Measurements from ENCODE around the gene GNB1L.

Gene GNB1L

DNA sequence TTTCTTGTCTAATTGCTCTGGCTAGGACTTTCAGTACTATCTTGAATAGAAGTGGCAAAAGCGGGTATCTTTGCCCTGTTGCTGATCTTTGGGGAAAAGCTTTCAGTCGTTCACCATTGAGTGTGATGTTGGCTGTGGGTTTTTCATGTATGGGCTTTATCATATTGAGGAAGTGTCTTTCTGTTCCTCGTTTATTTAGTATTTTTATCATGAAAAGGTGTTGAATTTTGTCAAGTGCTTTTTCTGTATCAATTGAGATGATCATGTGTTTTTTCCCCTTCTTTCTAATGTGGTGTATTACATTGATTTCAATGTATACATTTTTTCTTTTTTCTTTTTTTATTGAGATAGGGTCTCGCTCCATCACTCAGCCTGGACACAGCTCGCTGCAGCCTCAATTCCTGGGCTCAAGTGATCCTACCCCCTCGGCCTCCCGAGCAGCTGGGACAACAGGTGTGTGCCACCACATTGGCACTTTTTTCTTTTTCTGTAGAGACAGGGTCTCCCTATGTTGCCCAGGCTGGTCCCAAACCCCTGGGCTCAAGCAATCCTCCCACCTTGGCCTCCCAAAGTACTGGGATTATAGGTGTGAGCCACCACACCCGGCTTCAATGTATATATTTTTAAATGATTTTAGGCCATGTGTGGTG, 5.3 kb upstream of the GNB1L start:
- no peak for DNase-seq

DNA sequence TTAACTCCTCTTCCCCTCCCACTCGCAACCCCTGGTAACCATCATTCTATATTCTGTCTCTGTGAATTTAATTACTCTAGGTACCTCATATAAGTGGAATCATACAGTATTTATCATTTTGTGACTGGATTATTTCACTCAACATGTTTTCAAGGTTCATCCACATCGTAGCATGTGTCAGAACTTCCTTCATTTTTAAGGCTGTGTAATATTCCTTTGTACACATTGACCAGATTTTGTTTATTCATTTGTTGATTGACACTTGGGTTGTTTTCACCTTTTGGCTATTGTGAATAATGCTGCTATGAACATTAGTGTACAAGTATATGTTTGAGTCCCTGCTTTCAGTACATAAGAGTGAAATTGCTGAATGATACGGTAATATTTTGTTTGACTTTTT, 2.7 kb upstream of the GNB1L start:
- DNase-seq, result no peak

DNA sequence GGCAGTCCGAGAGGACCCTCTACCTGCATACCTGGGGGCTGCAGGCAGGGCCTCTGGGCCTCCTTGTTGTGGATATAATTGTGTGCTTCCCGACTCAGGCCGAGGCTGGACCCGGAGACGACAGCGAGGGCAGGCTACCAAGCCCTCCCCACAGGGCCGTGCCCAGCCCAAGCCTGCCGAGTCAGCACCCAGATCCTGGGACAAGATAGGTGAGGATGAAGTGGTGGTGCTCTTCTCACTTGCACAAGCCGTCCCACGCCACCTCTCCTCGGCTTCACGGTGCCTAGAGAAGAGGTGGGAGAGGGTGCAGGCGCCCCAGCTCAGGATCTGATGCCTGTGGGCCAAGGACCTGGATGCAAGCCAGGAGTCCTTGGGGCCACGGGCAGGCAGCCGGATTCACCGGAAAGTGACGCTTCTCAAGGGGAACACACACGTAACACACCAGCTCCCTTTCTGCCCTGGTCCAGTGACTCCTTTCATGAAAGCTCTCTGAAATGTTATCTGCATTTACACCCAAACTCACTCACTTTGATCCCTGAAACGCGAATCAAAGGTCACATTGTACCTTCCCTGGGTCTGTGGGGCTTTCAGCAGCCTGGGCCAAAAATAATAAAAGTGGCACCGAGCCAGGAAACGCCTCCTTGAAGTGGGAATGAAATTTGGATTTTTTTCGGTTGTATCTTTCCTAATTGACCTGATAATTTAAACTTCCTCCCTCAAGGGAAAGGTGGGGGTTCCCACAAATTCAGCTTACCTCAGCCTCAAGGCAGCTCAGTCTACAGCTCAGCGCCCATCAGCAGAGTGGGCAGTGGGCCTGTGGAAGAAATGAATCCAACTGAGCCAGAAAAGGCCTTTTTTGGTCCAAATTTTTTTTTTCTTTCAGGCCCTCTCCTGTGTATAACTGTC, 1.1 kb upstream of the GNB1L start:
- DNase-seq, result no peak

DNA sequence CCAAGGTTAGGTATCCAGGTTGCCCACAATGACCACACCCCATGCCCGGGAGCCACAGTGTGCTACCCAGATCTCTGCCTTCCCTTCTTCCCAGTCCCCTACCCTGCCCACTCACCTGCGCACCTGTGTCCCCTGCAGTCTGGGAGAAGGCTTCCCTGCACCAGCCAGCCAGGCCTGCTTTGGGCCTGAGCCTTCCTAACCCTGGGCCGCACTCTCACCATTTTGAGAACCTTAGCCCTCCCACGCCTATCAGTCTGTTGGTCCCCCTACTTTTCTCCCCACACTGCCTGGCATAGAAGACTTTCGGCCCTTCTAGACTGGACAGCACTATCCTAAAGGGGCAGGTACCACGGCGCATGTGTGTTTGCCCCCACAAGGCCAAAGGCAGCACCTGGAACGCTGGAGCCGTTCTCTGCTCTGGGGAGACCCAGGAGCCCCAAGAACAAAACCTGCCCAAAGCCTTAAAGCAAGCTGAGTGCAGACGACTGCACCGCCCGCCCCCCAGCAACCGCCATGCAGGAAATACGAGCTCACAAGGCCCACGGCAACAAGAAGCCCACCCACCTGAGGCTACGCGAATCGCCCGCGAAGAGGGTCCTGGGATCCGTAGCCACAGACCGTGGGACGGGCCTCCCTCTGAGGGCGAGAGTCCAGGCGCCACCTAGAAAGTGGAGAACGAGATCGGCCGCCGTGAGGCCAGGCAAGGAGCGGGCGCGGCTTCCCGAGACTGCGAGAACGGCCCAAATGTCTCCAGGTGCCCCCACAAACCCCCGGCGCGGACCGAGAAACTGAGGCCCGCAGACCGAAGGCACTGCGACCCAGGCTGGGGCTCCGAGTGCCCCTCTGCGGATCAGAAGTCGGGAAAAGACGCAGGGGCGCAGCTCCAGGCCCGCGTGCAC, 546 bp downstream of the GNB1L start:
- no peak for DNase-seq

DNA sequence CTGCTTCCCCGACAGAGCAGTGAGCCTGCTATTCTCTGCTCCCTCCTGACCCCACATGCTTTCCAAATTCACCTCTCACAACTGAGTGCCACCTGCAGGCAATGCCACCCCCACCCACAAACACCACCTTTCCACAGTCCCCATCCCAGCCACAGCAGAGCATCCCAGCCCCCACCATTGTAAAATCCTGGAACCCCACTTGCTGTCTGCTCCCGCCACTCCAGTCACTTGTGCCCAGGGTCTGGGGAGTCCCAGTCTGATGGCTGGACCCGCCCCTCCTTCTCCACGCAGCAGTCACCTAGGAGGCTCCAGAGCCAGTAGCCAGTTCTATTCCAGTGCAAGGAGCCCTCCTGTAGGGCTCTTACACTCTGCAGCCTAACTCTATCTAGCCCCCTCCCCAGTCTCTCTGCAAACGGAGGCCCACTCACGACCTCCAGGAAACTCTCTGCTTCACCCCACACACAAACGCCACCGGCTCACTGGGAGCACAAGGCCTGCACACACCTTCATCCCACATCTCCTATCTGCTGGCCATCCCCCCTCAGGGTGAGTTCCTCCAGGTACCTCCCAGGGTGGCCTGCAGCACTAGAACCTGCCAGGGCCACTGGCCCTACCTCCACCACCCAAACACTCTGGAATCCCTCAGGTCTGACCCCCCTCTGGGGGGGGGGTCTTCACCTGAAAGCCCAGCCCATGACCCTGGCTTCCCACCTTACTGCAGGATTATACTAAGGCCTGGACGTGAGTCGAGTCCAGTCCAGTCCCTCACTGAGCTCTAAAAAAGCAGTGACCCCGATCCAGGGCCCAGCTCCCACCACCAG, 1.4 kb downstream of the GNB1L start:
- DNase-seq, result no peak

DNA sequence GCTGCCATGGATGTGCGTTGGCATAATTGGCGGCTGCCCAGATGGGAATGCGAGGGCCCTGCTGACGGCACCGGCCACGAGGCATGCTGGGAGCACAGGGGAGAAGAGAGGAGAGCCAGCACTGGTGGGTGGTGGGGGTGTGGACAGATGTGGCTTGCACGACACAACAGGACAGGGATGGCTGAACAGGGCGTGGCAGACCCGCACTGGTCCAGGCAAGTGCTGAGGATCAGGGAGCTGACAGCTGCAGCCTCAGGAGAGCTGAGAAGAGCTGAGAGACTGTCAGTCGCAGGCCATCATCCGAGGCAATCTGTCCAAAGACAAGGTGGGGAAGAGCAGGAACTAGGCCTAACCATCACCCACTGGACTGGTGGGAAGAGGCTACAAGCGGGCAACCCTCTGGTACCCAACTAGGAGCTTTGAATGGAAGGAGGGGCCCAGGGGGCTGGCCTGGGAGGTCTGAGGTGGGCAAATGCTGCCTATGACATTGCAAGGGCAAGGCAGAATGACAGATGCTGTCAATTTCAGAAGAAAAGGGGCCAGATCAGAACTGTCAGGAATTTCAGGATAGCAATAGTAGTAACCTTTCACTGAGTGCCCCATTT, 2.4 kb downstream of the GNB1L start:
- no peak for DNase-seq

DNA sequence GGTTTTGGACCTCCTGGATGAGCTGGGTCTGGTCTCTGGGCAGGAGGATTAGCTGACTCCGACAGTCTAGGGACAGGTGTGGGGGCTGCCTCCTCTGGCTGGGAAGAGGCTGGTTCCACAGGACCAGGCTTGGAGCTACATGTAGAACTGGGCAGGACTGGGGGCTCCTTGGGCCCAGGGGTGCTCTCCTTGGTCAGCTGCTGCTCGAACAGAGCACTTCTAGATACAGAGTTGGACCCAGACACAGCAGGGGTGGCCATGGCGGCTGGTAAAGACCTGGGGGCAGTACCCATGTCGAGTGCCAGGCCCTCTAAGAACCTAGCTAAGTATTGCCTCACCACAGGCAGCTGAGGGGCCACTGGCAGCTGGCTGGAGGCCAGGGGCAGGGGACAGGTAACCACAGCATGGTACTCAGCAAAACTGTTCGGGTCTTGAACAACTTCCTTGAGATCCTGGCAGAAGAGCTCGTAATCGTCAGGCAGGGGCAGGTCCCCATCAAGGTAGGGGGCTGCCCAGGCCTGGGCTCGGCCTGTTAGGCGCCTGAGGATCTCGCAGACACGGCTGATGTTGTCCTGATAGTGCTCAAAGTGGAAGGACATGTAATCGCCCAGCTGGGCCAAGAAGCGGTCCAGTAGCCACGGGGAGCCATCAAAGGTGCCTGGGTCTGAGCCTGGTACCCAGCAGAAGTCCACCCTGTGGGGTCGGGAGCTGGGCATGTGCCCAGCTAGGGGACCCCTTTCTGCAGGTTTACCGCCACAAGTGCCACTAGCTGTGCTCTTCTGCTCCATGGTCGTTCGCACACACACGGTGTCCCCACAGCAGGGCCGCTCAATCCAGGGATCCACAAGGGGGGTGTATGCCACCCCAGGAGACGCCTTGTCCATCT, 3.1 kb downstream of the GNB1L start:
- no peak for DNase-seq

DNA sequence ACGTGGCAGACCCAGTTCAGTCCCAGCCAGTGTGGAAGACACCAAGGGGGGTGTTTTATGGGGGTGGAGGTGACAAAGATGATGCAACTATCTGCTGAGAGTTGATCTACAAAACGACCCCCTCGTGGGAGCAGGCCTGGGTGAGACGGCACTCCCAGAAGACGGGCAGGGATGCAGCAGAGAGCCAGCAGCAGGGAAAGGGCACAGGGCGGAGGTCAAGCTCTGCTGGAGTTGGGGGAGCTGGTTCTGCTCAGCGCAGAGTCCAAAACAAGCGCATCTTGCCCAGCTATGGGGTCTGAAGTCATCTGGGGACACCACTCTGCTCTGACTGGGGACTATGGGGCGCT, 3.9 kb downstream of the GNB1L start:
- DNase-seq, result no peak

DNA sequence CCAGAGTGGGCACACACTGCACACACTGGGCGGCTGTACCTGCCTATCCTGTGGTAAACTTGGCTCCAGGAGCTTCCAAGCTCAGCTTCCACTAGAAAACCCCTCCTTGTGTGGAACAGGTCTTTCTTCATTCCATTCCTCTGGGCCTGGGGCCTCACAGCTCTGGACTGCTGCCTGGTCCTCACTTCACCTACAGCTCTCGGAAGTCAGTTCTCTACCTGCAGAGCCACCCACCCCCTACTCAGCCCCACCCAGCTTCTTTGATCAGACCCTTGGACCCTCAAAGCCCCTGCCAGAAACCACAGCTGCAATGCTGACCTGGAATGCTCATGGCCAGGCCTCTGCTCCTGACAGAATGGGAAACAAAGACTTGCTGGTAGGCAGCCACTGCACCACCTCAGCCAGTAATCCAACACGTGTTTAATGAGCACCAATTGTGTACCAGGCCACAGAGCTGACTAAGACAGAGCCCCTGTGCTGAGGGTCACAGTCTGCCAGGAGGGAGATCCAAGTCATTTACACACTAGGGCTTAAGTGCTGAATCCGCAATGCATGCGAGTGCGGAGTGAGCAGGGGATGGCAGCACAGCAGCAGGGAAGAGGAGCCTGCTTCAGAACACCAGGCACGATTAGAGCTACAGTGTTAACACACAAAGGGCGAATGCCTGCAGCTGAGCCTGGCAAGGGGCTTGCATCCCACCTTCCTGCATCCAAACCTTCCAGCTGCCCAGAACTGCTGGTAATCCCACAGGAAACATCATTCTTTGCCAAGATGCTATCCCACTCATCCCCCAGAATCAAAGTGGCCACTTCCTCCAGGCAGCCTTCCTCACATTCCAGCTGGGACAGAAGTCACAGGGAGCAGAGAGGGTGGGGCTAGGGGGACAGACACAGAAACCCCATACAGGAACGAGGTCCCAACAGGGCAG, 4.6 kb downstream of the GNB1L start:
- DNase-seq, result no peak

DNA sequence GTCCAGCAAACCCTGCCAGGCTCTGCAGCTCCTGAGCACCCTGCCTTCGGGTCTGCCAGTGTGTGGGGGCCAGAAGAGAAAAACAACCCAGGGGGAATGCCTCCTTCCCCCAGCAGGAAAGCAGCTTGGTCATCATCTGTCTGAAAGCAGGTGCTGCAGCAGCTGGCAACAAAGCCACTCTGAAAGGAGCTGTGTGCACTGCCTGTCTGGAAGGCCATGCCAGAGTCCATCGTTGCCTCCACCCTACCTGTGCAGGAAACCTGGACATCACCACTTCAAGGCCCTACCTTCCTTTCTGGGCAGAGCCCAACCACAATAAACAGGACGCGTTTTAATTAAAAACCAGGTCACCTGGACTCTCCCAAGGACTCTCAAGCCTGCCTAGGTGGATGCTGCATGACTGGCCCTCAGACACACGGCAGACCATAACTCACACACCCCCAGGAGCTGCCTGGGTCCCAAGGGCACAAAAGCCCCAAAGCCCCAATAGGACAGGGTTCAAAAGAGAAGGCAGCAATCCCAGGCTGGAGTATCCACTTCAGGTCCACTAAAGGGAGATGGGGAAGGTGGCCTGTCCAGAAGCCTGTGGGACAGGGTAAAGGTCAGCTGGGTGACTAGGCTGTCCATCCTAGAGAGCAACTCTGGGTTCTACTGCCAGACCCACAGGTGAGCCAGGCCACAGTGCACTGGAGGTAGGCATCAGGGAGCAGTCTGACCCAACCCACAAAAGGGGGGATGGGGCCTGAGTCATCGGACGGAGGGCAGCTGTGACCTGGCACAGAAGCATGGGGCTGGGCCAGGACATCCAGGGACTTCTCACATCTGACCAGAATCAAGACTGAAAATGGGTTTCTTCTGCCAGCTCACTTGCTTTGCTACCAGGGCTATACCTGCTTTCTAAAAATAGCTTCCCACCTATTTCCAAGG, 6.1 kb downstream of the GNB1L start:
- DNase-seq, result no peak

DNA sequence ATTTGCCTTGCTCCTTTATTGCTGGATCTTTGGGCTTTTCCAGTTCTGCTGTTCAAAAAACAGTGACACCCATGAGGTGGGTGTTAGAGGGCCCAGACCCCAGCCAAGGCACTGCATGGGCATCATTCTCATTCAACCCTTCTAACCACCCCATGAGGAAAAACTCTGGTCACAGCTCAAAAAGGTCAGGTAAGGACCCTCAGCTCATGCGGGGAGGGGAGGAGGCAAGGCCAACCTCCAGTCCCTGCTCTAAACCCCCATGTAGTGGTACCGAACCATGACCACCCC, 7.4 kb downstream of the GNB1L start:
- no peak for DNase-seq

DNA sequence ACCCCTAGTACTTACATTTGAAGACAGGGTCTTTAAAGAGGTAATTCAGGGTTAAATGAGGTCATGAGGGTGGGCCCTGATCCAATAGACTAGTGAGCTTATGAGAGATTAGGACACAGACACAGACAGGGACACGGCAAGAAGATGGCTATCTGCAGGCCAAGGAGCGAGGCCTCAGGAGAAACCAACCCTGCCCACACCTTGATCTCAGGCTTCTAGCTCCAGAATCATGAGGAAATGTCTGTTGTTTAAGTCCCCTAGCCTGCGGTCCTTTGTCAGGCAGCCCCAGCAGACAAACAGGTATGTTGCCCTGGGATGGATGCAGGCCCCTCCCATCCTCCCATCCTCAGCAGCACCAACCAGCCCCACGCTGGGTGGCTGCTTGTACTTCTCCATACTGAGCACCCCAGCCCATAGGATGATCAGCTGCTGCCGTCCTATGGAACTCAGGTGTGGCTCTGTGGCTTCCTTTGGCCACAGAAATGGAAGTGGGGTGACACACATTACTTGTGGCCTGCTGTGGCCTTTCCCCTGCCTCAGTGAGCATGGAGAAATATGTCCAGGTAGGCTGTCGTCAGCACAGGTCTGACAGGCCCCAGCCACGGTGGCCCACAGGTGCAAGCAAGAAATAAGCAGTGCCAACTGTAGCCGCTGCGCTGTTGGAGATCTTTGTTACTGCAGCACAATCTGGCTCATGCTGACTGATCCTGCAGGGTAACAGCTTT, 7.9 kb downstream of the GNB1L start:
- no peak for DNase-seq

DNA sequence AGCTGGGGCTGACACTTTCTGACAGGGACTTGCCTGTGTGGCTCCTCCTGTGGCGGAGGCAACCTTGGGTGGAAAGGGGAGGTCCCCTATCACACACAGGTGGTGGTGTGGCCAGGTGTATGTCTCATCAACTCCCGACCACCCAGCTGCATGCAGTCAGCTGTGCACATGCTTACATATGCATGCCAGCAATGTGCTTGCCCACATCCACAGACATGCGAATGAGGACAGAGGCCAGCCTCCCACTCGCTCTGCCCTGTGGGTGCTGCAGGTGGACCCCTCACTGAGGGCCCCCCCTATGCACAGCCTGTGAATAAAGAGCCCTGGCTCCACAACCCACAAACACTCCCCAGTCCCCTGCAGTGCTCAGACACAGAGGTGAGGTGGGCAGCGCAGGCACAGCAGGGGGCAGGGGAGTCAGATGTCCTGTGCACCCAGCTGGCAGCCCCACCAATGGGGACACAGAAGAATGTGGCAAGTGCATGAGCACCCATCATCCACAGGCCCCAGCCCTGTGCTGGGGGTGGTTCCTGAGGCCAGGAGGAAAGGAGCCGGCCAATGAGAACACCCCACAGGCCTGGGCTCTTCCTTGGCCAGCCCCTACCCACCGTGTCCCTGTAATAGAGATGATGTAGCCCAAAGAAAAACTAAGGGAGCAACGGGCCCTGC, 9.5 kb downstream of the GNB1L start:
- no peak for DNase-seq

DNA sequence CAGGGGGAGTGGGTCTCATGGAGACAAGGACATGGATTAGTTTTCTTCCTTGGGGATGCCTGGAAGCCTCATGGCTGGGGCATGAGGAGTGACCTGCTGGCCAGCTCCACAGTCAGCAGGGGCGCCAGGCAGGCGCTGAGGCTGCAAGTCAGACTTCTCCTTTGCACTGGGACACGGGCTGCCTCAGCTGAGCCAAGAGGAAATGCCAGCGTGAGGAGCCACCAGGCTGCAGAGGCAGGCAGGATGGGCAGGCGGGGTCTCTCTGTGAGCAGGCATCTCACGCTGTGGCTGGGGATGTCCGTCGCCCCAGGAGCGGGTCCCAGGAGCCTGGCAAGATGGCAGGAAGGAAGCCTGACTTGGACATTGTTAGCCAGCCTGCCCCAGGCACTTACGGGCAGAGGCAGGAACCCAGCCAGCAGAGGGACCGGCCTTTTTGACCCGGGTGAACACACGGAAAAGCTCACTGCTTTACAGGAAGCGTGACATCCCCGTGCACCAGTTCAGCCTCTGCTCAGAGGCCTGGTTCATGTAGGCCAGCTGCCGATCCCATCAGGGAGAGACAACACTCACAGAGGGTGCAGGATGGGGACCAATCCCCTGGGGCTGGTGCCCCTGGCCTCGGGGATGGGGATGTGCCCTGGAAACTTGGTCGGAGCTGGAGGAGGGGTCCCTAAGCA, 10.2 kb downstream of the GNB1L start:
- DNase-seq, result no peak

DNA sequence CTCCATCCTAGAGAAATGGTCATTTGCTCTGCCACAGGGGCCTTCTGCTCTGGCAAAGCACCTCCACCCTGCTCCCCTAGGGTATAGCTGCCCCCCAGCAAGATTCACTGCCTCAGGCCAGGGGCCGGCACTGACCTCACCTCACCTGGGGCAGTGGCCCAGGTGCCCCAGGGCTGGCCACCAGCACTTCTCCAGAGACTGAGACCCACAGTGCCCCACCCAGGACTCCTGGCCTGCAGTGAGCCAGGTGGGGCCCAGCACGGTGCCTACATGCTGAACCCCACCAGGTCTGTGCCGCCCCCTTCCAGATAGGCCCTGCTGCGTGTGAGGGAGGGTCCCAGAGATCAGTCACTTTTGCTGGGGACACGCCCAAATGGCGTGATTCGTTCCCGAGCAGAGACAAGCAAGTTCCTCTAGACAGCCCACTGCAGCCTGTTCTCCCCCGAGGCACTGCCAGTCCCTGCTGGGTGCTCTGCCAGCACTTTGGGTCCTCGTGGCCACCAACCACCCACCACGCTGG, 10.8 kb downstream of the GNB1L start:
- no peak for DNase-seq

DNA sequence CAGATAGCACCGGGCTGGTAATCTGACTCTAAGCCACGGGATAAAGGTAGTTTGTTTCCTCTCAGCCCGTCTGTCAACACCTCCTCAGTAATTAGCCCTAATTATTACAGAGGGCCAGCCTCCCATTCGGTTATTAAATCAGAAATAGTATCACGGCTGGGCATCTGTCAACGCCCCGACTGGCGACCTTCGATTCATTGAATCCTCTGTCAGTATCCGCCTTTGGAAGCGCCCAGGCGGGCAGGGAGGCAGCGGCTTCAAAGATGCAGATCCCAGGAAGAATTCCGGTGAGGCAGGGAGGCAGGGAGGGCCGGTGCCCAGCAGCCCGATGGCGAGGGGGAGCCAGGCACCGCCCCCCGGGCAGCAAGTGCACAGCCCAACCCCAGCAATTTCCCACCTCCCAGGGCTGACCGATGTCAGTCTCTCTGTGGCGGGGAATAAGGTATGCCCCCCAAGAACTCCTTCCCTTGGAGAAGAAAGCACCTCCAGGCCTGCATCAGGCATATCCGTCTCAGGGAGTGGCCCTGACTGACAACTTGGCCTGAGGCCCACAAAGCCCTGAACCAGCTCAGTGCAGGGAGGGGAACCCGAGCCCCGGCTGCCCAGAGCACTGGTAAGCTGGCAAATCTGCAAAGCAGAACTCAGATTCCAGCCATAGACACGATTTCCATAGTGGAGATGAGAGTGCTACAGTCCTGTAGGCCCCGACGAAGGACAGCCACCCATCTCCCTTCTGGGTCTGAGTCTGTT, 11.4 kb downstream of the GNB1L start:
- peak; percentile 6 for DNase-seq
